GM23338 (cell line): ENCODE measurements around the gene PPP1R3G. TPM values are rescaled to one million over a fixed set of nuclear protein-coding genes. Genes with fewer than 3 reads are reported as not detected.

Source experiments
- CREB1 ChIP-seq: fragments of 250-450 bp; sonication (Bioruptor Pico); IDR thresholded peaks from 2 replicates; pipeline ENCODE4 v1.5.0; 2020; ENCODE audit warnings: low read depth, mild to moderate bottlenecking, moderate library complexity
- EZH2 ChIP-seq: fragments of 200-600 bp; sonication (generic); IDR thresholded peaks from one replicate; pipeline ENCODE4 v1.8.0; 2017; ENCODE audit warnings: antibody characterized with exemption, mild to moderate bottlenecking, low read depth; ENCODE audit not compliant: unreplicated experiment
- JUNB ChIP-seq: IDR thresholded peaks from one replicate; pipeline ENCODE4 v1.6.1; 2016; ENCODE audit warnings: antibody characterized with exemption; ENCODE audit not compliant: unreplicated experiment
- POLR2AphosphoS5 ChIP-seq: IDR thresholded peaks from 2 replicates; pipeline ENCODE4 v1.6.1; 2016; ENCODE audit warnings: antibody characterized with exemption, low read depth
- STAT1 ChIP-seq: IDR thresholded peaks from one replicate; pipeline ENCODE4 v1.6.1; 2016; ENCODE audit warnings: antibody characterized with exemption; ENCODE audit not compliant: unreplicated experiment
- ZNF114 ChIP-seq: fragments of 250-450 bp; sonication (Bioruptor Pico); IDR thresholded peaks from 2 replicates; pipeline ENCODE4 v1.5.0; 2020; ENCODE audit warnings: mild to moderate bottlenecking, moderate library complexity
- polyA plus RNA-seq: library from polyadenylated mRNA; unstranded; fragments of >200 nt; fragmentation: Nextera tagmentation; extraction: Ambion mirVana; gene quantifications from 2 replicates; pipeline ENCODE4 v1.2.1, GENCODE V29; 2016
- total RNA-seq: library from RNA; depleted of rRNA; stranded (reverse); fragments of >200 nt; shearing (Covaris generic); gene quantifications from 2 replicates; pipeline ENCODE4 v1.2.3, GENCODE V29; 2014
- TF ChIP-seq, protein P1 (sequence below): fragments of 250-450 bp; sonication (Bioruptor Pico); IDR thresholded peaks from 2 replicates; pipeline ENCODE4 v1.5.0; 2020; ENCODE audit warnings: mild to moderate bottlenecking, moderate library complexity
- TF ChIP-seq, protein P2 (sequence below), 2 experiments: fragments of 200-600 bp in 1 of 2; sonication (generic) in 1 of 2; conservative IDR thresholded peaks; 2 replicates each; pipeline versions ENCODE4 v1.5.1 to v1.6.1; 2016 to 2017; ENCODE audit warnings: antibody characterized with exemption in 2 of 2, low read depth in 2 of 2, mild to moderate bottlenecking in 2 of 2, moderate library complexity in 1 of 2
- TF ChIP-seq, protein P3 (sequence below): IDR thresholded peaks from one replicate; pipeline ENCODE4 v1.6.1; 2018; ENCODE audit warnings: antibody characterized with exemption; ENCODE audit not compliant: unreplicated experiment

Gene PPP1R3G
- total and polyA plus RNA-seq, 2 experiments from 2014 or later, result 0.13 to 0.24 TPM

DNA sequence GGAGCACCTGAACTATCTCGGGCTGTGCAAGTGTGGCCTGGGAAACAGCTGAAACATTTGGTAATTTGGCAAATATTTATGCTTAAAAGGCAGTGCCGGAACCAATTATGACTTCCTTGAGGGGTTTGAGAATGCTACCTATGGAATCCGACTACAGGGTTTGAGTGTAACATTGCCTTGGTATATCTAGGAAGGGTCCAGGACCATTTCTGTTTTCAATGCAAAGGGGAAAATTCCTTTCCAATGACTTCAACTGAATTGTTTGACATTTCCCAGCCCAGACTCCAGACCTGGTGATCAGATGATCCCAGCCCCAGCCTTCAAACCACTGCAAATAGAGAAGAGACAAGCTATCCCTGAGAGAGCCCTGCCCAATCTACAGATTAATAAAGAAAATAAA lies 4.6 kb upstream of the PPP1R3G start (continued):
- TF ChIP-seq, protein P1, sequence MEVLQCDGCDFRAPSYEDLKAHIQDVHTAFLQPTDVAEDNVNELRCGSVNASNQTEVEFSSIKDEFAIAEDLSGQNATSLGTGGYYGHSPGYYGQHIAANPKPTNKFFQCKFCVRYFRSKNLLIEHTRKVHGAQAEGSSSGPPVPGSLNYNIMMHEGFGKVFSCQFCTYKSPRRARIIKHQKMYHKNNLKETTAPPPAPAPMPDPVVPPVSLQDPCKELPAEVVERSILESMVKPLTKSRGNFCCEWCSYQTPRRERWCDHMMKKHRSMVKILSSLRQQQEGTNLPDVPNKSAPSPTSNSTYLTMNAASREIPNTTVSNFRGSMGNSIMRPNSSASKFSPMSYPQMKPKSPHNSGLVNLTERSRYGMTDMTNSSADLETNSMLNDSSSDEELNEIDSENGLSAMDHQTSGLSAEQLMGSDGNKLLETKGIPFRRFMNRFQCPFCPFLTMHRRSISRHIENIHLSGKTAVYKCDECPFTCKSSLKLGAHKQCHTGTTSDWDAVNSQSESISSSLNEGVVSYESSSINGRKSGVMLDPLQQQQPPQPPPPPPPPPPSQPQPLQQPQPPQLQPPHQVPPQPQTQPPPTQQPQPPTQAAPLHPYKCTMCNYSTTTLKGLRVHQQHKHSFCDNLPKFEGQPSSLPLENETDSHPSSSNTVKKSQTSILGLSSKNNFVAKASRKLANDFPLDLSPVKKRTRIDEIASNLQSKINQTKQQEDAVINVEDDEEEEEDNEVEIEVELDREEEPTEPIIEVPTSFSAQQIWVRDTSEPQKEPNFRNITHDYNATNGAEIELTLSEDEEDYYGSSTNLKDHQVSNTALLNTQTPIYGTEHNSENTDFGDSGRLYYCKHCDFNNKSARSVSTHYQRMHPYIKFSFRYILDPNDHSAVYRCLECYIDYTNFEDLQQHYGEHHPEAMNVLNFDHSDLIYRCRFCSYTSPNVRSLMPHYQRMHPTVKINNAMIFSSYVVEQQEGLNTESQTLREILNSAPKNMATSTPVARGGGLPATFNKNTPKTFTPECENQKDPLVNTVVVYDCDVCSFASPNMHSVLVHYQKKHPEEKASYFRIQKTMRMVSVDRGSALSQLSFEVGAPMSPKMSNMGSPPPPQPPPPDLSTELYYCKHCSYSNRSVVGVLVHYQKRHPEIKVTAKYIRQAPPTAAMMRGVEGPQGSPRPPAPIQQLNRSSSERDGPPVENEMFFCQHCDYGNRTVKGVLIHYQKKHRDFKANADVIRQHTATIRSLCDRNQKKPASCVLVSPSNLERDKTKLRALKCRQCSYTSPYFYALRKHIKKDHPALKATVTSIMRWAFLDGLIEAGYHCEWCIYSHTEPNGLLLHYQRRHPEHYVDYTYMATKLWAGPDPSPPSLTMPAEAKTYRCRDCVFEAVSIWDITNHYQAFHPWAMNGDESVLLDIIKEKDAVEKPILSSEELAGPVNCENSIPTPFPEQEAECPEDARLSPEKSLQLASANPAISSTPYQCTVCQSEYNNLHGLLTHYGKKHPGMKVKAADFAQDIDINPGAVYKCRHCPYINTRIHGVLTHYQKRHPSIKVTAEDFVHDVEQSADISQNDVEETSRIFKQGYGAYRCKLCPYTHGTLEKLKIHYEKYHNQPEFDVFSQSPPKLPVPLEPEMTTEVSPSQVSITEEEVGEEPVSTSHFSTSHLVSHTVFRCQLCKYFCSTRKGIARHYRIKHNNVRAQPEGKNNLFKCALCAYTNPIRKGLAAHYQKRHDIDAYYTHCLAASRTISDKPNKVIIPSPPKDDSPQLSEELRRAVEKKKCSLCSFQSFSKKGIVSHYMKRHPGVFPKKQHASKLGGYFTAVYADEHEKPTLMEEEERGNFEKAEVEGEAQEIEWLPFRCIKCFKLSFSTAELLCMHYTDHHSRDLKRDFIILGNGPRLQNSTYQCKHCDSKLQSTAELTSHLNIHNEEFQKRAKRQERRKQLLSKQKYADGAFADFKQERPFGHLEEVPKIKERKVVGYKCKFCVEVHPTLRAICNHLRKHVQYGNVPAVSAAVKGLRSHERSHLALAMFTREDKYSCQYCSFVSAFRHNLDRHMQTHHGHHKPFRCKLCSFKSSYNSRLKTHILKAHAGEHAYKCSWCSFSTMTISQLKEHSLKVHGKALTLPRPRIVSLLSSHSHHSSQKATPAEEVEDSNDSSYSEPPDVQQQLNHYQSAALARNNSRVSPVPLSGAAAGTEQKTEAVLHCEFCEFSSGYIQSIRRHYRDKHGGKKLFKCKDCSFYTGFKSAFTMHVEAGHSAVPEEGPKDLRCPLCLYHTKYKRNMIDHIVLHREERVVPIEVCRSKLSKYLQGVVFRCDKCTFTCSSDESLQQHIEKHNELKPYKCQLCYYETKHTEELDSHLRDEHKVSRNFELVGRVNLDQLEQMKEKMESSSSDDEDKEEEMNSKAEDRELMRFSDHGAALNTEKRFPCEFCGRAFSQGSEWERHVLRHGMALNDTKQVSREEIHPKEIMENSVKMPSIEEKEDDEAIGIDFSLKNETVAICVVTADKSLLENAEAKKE (CRISPR knock-in tag), result no peak
- TF ChIP-seq JUNB (no peak), EZH2 (no peak), CREB1 (CRISPR knock-in tag) (no peak), ZNF114 (CRISPR knock-in tag) (no peak), POLR2AphosphoS5 (no peak), STAT1 (no peak)
- TF ChIP-seq, protein P2, sequence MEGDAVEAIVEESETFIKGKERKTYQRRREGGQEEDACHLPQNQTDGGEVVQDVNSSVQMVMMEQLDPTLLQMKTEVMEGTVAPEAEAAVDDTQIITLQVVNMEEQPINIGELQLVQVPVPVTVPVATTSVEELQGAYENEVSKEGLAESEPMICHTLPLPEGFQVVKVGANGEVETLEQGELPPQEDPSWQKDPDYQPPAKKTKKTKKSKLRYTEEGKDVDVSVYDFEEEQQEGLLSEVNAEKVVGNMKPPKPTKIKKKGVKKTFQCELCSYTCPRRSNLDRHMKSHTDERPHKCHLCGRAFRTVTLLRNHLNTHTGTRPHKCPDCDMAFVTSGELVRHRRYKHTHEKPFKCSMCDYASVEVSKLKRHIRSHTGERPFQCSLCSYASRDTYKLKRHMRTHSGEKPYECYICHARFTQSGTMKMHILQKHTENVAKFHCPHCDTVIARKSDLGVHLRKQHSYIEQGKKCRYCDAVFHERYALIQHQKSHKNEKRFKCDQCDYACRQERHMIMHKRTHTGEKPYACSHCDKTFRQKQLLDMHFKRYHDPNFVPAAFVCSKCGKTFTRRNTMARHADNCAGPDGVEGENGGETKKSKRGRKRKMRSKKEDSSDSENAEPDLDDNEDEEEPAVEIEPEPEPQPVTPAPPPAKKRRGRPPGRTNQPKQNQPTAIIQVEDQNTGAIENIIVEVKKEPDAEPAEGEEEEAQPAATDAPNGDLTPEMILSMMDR (conservative IDR thresholded peaks at IDR 0.05; ENCODE audit: low read depth in 2 of 2), result no peak
- TF ChIP-seq, protein P3, sequence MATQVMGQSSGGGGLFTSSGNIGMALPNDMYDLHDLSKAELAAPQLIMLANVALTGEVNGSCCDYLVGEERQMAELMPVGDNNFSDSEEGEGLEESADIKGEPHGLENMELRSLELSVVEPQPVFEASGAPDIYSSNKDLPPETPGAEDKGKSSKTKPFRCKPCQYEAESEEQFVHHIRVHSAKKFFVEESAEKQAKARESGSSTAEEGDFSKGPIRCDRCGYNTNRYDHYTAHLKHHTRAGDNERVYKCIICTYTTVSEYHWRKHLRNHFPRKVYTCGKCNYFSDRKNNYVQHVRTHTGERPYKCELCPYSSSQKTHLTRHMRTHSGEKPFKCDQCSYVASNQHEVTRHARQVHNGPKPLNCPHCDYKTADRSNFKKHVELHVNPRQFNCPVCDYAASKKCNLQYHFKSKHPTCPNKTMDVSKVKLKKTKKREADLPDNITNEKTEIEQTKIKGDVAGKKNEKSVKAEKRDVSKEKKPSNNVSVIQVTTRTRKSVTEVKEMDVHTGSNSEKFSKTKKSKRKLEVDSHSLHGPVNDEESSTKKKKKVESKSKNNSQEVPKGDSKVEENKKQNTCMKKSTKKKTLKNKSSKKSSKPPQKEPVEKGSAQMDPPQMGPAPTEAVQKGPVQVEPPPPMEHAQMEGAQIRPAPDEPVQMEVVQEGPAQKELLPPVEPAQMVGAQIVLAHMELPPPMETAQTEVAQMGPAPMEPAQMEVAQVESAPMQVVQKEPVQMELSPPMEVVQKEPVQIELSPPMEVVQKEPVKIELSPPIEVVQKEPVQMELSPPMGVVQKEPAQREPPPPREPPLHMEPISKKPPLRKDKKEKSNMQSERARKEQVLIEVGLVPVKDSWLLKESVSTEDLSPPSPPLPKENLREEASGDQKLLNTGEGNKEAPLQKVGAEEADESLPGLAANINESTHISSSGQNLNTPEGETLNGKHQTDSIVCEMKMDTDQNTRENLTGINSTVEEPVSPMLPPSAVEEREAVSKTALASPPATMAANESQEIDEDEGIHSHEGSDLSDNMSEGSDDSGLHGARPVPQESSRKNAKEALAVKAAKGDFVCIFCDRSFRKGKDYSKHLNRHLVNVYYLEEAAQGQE, result no peak
